ENCODE measurements around the gene NSRP1.
A peak's percentile ranks its signal among the peaks of the same experiment; 100 is the strongest.
"Not testable (repeated sequence)": the region's sequence is repeated elsewhere in the genome, so short reads cannot be mapped to it uniquely, and the experiment has no call there.

NSRP1 gene

GRCh38 chr17:30124273-30124796 lies 7.7 kb downstream of the NSRP1 start:
- no peak for DNase-seq (ENCODE audit: low spot score)

GRCh38 chr17:30130121-30130520 lies 13.5 kb downstream of the NSRP1 start:
- DNase-seq (ENCODE audit: low spot score): no peak

DNA sequence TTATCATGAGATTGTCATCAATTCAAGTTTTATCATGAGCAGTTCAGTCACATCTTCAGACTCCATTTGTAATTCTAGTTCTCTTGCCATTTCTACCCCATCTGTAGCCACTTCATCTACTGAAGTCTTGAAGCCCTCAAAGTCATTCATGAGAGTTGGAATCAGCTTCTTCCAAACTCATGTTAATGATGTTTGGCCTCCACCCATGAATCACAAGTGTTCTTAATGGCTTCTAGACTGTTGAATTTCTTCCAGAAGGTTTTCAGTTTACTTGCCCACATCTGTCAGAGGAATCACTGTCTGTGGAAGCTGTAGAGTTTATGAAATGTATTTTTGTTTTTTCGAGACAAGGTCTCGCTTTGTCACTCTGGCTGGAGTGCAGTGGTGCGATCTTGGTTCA lies 16.0 kb downstream of the NSRP1 start:
- DNase-seq (ENCODE audit: low spot score): no peak

GRCh38 chr17:30133197-30133596 lies 16.6 kb downstream of the NSRP1 start:
- no peak for DNase-seq (ENCODE audit: low spot score)

DNA sequence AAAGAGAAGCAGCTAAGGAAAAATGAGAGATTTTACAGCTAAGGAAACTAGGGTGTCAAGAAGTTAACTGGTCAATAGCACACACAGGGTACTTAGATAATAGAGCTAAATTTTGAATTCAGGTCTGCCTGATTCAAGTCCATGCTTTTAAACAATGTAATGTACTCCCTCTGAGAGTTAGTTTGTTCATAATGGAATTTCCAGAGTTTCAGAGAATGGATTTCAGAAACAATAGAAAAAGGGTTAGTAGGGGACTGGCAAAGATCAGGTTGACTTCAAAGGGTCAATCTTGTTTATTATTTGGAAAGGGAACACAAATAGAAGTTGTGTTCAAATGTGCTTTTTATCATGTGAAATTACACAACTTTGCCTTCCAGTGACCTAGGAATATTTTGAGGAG lies 17.9 kb downstream of the NSRP1 start:
- no peak for DNase-seq (ENCODE audit: low spot score)

GRCh38 chr17:30137158-30137557 lies 20.5 kb downstream of the NSRP1 start:
- DNase-seq (ENCODE audit: low spot score): no peak

DNA sequence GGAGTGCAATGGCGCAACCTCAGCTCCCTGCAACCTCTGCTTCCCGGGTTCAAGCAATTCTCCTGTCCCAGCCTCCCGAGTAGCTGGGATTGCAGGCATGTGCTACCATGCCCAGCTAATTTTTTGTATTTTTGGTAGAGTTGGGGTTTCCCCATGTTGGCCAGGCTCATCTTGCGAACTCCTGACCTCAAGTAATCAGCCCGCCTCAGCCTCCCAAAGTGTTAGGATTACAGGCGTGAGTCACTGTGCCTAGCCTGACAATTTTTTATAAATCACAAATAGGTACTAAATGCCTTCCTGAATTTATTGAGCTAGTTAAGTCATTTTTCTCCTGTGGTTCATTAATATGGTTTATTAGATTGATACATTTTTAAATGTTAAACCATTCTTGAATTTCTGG lies 31.2 kb downstream of the NSRP1 start:
- not testable (repeated sequence) for DNase-seq (ENCODE audit: low spot score)

DNA sequence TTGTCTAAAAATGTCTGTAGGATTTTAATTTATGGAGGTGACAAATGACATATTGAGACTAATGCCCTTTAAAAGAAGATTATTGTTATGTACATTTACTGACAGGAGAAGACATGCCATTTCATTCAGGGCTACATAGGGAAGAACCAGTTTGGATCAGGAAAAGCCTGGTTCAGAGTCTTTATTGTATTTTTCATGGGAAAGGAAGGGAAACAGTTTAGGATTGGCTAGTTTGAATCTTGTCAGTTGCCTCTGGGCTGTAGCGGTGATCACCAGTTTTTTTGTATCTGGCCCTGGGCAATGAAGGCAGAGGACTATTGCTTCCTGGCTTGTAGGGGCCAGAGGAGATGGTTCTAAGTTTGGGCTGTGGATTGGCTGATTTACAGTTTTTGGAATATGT lies 31.8 kb downstream of the NSRP1 start:
- DNase-seq (ENCODE audit: low spot score): no peak

DNA sequence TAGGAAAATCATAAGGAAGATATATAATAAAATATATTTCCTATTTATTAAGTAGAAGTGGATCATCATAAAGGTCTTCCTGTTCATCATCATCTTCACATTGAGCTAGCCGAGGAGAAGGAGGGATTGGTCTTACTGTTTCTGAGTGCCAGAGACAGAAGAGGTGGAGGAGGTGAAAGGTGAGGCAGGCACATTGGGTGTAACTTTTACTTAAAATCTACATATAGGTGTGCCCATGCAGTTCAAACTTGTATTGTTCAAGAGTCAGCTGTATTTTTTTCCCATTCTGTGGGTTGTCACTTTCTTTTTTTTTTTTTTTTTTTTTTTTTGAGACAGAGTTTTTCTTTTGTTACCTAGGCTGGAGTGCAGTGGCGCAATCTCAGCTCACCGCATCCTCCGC lies 34.9 kb downstream of the NSRP1 start:
- DNase-seq (ENCODE audit: low spot score): no peak

DNA sequence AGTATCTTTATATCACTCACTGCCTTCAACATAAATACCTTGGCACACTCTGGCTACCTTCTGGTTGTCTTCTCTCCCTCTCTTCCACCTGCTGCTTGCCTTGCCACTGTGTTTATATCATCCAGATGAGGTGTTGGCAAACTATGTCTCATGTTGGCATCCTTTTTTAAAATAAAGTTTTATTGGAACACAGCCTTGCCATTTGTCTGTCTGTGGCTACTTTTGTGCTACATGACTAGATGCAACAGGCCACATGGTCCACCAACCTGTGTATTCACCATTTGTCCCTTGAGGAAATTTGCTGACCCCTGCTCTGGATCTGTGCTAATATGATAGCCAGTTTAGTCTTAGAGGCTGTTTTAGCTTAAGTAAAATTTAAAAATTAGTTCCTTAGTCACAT lies 36.8 kb downstream of the NSRP1 start:
- DNase-seq (ENCODE audit: low spot score): no peak

DNA sequence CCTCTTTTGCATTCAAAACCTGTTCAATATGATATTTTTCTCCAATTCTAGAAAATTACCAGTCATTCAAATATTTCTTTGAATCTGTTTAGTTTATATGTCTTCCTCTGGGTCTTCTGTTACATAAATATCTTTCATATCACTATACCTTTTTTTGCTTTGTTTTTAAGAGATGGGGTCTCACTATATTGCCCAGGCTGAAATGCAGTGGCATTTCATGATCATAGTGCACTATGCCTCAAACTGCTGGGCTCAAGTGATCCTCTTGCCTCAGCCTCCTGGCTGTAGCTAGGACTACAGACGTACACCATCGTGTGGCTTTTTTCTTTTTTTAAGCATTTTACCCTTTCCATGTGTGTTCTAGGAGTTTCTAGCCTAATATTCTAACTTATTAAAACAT lies 38.8 kb downstream of the NSRP1 start:
- no peak for DNase-seq (ENCODE audit: low spot score)

DNA sequence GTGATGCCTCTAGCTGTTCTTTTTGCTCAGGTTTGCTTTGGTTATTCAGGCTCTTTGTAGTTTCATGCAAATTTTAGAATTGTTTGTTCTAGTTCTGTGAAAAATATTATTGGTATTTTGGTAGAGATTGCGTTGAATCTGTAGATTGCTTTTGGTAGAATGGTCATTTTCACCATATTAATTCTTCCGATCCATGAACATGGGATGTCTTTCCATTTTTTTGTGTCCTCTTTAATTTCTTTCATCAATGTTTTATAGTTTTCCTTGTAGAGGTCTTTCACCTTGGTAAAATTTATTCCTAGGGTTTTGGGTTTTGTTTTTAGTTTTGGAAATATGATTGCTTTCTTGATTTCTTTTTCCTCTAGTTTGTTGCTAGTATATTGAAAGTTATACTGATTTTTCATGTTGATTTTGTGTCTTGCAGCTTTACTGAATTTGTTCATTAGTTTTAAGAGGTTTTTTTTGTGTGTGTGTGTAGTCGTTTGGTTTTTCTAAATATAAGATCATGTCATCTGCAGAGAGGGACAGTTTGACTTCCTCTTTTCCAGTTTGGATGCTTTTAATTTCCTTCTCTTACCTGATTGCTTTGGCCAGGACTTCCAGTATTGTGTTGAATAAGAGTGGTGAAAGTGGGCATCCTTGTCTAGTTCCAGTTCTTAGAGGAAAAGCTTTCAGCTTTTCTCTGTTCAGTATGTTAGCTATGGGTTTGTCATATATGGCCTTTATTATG lies 42.4 kb downstream of the NSRP1 start:
- DNase-seq (ENCODE audit: low spot score): no peak

GRCh38 chr17:30160419-30161172 lies 44.0 kb downstream of the NSRP1 start:
- no peak for DNase-seq (ENCODE audit: low spot score)

DNA sequence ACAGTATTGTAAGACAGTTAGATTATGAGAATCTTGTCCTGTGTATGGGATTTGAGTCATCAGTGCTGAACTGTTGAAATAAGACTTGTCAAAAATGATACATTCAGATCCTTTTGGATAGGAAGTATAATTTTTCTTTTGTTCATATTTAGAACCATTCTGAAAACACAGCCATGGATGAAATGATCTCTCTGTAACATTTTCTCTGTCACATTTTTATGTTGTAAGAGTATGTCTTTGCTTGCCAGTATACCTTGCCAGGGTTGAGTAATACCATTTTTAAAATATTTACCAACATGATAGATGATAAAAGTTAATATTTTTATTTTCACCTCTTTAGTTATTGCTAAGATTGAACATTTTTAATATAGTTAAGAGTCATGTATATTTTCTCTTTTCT lies 45.0 kb downstream of the NSRP1 start:
- DNase-seq (ENCODE audit: low spot score): no peak

- DNase-seq (ENCODE audit: low spot score): no peak
These were observed 47.9 kb downstream of the NSRP1 start for GRCh38 chr17:30164531-30164930.

DNA sequence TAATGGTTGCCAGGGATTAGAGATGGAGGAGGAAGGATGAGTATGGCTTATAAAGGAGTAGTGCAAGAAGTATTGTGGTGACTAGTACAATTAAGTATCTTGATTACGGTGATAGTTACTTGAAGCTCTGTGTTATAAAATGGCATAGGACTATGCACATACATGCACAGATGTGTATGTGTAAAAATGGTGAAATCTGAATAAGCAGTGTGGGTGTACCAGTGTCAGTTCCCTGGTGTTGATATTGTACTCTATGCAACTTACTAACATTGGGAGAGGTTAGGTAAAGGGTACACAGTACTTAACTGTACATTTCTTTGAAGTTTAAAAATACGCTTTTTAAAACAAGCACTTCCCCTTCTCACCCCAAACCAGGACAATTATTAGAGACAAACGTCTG lies 48.5 kb downstream of the NSRP1 start:
- DNase-seq (ENCODE audit: low spot score): peak; percentile 27

GRCh38 chr17:30165960-30166359 lies 49.3 kb downstream of the NSRP1 start:
- DNase-seq (ENCODE audit: low spot score): peak; percentile 25

- DNase-seq (ENCODE audit: low spot score): no peak
These were observed 53.9 kb downstream of the NSRP1 start for GRCh38 chr17:30170415-30170987.

- DNase-seq (ENCODE audit: low spot score): no peak
These were observed 55.9 kb downstream of the NSRP1 start for GRCh38 chr17:30172560-30172959.

DNA sequence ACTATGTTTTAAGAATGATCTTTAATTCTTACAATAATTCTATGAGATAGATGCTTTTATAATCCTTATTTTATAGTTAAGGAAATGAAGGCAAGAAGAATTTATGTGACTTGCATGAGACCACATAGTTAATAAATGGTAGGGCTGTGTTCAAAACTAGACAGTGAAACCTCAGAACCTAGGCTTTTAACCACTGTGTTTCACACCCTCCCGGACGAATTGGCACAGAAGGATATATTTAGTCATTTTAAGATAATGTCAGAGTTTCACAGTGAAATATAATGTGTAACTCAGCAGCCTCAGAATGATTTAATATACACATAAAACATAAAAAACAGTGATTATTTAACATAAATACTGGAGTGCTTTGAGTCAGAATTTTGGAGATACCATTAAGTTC lies 57.0 kb downstream of the NSRP1 start:
- no peak for DNase-seq (ENCODE audit: low spot score)

DNA sequence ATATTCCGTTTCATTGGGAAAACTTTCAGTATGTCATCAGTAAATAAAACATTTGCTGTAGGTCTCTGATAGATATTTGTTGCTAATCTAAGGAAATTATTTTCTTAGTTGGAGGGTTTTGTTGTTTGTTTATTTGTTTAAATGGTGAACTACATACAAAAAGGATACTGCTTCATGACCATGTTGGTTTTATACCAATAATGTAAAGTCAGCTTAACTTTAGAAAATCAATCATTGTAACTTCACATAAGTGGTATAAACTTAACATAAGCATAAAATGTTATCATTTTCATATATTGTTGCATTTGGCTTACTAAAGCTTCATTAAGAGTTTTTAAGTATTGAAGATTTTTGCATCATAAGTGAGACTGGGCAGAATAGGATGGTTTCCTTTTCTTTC lies 57.9 kb downstream of the NSRP1 start:
- no peak for DNase-seq (ENCODE audit: low spot score)

- DNase-seq (ENCODE audit: low spot score): no peak
These were observed 60.2 kb downstream of the NSRP1 start for GRCh38 chr17:30176855-30177254.

DNA sequence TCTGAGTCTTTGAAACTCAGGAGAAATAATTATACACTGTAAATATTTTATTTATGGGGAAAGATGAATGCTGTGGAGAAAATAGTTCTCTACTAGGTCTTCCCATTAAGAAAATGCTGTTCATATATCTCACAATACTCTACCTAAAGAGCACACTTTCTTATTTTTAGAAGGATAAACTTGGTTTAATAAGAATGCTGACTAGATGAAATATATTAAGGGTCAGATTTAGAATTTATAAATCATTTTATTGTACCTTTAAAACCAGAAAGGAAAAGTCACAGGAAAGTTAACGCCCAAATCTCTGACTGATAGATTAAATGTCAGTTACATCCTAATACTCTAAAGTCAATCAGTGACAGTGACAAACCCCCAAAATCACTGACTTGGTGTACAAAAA lies 70.1 kb downstream of the NSRP1 start:
- DNase-seq (ENCODE audit: low spot score): no peak
